CD4-positive, alpha-beta T cell treated with Interleukin-4 for 4 hours (primary cell): ENCODE data around the gene CWC25.

Experiments used
- DNase-seq: peaks from one replicate; pipeline ENCODE4 v3.0.0-alpha.2; 2020

CWC25 gene

GRCh38 chr17:38783227-38783626, 41.9 kb downstream of the CWC25 start:
- no peak for DNase-seq

GRCh38 chr17:38779965-38780752, 45.0 kb downstream of the CWC25 start:
- DNase-seq = no peak

- no peak for DNase-seq
Observed at GRCh38 chr17:38777641-38778250, 47.4 kb downstream of the CWC25 start.

- DNase-seq = no peak
Observed at GRCh38 chr17:38773258-38773657, 51.9 kb downstream of the CWC25 start.

GRCh38 chr17:38768417-38768816, 56.7 kb downstream of the CWC25 start:
- no peak for DNase-seq

GRCh38 chr17:38766341-38766740, 58.8 kb downstream of the CWC25 start:
- no peak for DNase-seq

GRCh38 chr17:38762231-38762630, 62.9 kb downstream of the CWC25 start:
- DNase-seq = no peak

- DNase-seq = no peak
Observed at GRCh38 chr17:38761612-38762011, 63.5 kb downstream of the CWC25 start.

GRCh38 chr17:38753071-38753506, 72.0 kb downstream of the CWC25 start:
- DNase-seq = no peak

GRCh38 chr17:38752308-38753070, 72.6 kb downstream of the CWC25 start, which contains the start of gene PSMB3:
PSMB3 (plus strand) TSS chr17:38752741; CDS start chr17:38752827, 86 bp downstream.
- peak; percentile 100 for DNase-seq

GRCh38 chr17:38751808-38752307, 73.3 kb downstream of the CWC25 start:
- DNase-seq = peak; percentile 76

GRCh38 chr17:38751144-38751807, 73.8 kb downstream of the CWC25 start:
- DNase-seq = no peak
